GM10266 (cell line): Measurements from ENCODE around the gene UGT1A10.

Experiments
- DNase-seq: peaks from one replicate; pipeline ENCODE4 v3.0.0; 2012; ENCODE audit errors: extremely low spot score
- TF ChIP-seq, protein P1 (sequence below): IDR thresholded peaks from 2 replicates; pipeline ENCODE4 v1.5.1; 2012; ENCODE audit warnings: mild to moderate bottlenecking, low read depth; ENCODE audit not compliant: control insufficient read depth, insufficient read depth; ENCODE audit errors: missing control alignments

The UGT1A10 gene

DNA sequence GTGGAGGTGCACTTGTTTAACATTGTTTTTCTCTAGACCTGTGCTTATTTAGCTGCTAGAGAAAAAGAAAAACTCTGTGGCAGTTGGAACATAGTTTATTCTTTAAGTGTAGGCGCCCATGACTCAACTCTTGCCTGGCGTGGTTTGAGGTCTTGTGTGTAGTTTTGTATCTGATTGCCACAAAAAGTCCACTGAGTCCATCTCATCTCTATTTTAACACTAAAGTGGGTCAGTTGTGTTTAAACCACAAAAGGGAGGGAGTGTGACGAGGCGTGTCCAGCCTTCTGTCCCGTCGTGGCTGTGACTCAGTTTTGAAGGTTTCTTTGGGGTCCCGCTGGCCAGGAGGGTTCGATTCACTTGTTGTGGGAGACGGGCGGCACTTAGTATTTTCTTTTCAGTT, 20.2 kb downstream of the UGT1A10 start:
- DNase-seq = no peak
- TF ChIP-seq, protein P1, sequence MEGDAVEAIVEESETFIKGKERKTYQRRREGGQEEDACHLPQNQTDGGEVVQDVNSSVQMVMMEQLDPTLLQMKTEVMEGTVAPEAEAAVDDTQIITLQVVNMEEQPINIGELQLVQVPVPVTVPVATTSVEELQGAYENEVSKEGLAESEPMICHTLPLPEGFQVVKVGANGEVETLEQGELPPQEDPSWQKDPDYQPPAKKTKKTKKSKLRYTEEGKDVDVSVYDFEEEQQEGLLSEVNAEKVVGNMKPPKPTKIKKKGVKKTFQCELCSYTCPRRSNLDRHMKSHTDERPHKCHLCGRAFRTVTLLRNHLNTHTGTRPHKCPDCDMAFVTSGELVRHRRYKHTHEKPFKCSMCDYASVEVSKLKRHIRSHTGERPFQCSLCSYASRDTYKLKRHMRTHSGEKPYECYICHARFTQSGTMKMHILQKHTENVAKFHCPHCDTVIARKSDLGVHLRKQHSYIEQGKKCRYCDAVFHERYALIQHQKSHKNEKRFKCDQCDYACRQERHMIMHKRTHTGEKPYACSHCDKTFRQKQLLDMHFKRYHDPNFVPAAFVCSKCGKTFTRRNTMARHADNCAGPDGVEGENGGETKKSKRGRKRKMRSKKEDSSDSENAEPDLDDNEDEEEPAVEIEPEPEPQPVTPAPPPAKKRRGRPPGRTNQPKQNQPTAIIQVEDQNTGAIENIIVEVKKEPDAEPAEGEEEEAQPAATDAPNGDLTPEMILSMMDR = no peak

DNA sequence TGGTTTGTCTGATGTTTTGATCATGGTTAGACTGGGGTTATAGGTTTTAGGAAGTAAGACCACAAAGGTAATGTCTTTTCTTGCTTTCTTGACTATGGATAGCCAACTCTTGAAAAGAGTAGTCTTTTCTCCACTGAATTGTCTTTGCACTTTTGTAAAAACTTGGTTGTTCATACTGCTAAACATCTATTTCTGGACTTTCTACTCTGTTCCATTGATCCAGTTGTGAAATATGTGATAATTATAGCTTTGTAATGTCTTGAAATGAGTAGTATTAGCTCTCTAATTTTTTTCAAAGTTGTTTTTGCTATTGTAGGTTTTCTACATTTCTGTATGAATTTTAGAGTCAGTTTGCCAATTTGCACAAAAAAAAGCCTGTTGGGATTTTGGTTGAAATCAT, 22.4 kb downstream of the UGT1A10 start:
- TF ChIP-seq, protein P1 = no peak

DNA sequence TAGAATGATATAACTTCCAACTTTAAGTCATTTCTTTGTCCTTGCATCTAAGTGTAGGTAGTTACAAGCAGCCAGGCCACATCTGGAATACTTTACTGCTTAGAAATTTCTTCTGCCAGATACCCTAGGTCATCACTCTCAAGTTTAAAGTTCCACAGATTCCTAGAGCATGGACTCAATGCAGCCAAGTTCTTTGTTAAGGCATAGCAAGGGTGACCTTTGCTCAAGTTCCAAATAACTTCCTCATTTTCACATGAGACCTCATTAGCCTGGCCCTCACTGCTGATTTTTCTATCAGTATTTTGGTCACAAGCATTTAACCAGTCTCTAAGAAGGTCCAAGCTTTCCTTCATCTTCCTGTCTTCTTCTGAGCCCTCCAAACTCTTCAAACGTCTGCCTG, 27.7 kb downstream of the UGT1A10 start:
- TF ChIP-seq, protein P1 = no peak
- DNase-seq = no peak

More for the DNA sequence above, 22.4 kb downstream of the UGT1A10 start:
- no peak for DNase-seq

DNA sequence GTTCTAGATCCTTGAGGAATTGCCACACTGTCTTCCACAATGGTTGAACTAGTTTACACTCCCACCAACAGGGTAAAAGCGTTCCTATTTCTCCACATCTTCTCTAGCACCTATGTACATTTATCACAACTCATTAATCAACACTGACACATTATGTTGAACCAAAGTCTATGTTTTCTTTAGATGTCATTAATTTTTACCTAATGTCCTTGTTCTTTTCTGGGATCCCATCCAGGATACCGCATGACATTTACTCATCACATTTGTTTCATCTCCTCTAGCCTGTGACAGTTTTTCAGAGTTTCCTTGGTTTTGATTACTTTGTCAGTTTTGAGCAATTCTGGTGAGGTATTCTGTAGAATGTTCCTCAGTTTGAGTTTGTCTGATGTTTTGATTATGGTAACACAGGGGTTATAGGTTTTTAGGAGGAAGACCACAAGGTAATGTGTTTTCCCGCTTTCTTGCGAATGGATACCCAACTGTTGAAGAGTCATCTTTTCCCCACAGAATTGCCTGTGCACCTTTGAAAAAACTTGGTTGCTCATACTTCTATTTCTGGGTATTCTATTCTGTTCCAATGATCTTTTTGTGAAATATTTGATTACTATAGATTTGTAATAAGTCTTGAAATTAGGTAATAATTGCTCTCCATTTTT, 32.5 kb downstream of the UGT1A10 start:
- TF ChIP-seq, protein P1 = no peak
- no peak for DNase-seq

DNA sequence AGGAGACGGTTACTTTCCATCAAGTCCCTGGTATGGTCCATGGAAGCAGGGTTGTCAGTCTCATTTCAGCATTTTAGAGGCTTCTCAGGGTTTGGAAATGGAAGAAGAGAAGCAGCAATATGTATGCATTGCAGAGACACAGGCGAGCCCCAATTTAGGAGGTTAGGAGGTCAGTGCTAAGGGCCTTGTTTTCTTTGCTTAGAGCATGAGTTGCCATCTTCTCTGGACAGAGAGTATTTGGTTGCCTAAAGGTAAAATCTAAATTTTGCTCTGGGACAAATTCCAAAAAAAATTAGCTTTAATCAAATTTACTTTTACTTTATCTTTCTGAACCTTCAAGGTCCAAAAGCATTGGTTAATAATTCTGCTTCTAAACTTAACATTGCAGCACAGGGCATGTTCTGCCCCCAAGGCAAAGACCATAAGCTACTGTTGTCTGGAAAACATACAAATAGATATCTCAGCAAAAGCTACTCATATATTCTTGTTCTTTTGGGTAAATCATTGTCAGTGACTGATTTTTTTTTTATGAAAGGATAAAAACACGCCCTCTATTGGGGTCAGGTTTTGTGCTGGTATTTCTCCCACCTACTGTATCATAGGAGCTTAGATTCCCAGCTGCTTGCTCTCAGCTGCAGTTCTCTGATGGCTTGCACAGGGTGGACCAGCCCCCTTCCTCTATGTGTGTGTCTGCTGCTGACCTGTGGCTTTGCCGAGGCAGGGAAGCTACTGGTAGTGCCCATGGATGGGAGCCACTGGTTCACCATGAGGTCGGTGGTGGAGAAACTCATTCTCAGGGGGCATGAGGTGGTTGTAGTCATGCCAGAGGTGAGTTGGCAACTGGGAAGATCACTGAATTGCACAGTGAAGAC, 35.3 kb downstream of the UGT1A10 start, which contains the start of gene UGT1A9:
Gene UGT1A9, plus strand, starts transcription at position 609 of the 872 bp plus-strand sequence. Its CDS starts 37 bp downstream, at position 646.
- DNase-seq = no peak
- TF ChIP-seq, protein P1 = no peak

DNA sequence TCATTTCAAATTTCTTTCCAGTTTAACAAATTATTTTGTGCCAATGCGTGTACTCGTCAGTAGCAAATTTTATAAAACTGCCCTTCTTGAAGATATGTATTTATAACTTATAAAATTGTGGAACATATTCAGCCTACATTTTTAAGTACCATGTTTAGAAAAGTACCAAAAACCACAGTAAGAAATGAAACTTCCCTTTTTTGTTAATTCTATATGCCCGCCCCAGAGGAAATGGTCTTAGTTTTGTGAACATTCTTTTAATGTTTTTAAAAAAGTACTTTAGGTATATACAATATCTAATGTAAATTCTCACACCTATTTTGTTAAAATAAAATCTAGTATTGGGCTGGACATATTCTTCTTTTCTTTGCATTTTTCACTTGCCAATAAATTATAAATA, 36.6 kb downstream of the UGT1A10 start:
- TF ChIP-seq, protein P1 = no peak
- DNase-seq = no peak

DNA sequence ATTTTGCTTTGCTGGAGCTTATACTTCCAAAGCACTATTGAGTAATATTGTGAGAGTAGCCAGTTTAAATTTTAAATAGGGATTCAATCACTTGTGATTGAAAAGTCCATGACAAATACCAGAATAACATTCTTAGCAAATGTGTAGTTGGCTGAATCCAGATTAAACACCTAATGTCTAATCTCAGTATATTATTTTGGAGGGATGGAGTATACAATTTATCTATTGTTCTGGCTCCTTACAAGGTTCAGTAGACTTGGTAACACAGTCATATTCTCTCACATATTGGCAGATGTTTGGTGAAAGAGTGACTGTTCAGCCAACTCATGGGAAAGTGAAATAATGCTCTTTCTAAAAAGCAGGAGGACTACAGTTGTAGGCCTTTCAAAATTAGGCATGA, 37.6 kb downstream of the UGT1A10 start:
- DNase-seq = no peak
- TF ChIP-seq, protein P1 = no peak
